Endothelial cell of umbilical vein (primary cell): ENCODE data around the gene CCDC171. TPM values are rescaled to one million over a fixed set of nuclear protein-coding genes. Genes with fewer than 3 reads are reported as not detected.

ENCODE experiments used
- BruUV-seq: library from RNA; stranded (reverse); fragments of 400-500 nt; replicated peaks from 2 replicates; lab custom pipeline; 2021; lab: Mats Ljungman, UMichigan
- CTCF ChIA-PET: fragments of 300-600, 350-600 bp; sonication (Branson Sonifier 250); formaldehyde crosslinking; loops from one replicate; lab custom pipeline; 2021; ENCODE audit warnings: antibody characterized with exemption, inconsistent platforms; lab: Charles Lee
- POLR2A ChIA-PET: fragments of 300-600, 350-600 bp; sonication (Branson Sonifier 250); formaldehyde crosslinking; loops from one replicate; lab custom pipeline; 2021; ENCODE audit warnings: antibody characterized with exemption, inconsistent platforms; lab: Charles Lee
- DNase-seq: peaks from one replicate; pipeline ENCODE4 v3.0.0-alpha.2; 2011; ENCODE audit warnings: low read depth, low spot score
- FAIRE-seq: peaks from 2 replicates; lab custom pipeline; 2011; peaks lifted over from hg19 to GRCh38; lab: Jason Lieb, UNC
- H2AFZ ChIP-seq: 2 replicates; pipeline ENCODE4 v1.6.0; 2012; ENCODE audit warnings: low read depth, low read length, control low read depth, inconsistent platforms
- H3K27ac ChIP-seq: 2 replicates; pipeline ENCODE4 v1.5.1; 2011; ENCODE audit warnings: low read depth, mild to moderate bottlenecking, control low read depth, low read length, moderate library complexity; ENCODE audit not compliant: insufficient read depth
- H3K27me3 ChIP-seq, 2 experiments: 2 replicates each; pipeline versions ENCODE4 v1.6.0 to v1.6.1; 2011; ENCODE audit warnings: low read length in 2 of 2, mixed read lengths in 1 of 2; ENCODE audit not compliant: control insufficient read depth in 2 of 2, insufficient read depth in 2 of 2
- H3K36me3 ChIP-seq, 2 experiments: 2 replicates in 1 of 2; 3 replicates in 1 of 2; pipeline ENCODE4 v1.5.1; 2011; ENCODE audit warnings: low read length in 2 of 2, mild to moderate bottlenecking in 1 of 2, moderate library complexity in 1 of 2; ENCODE audit not compliant: control insufficient read depth in 2 of 2, insufficient read depth in 2 of 2; ENCODE audit errors: extremely low read depth in 1 of 2
- H3K4me1 ChIP-seq: 3 replicates; pipeline ENCODE4 v1.5.1; 2011; ENCODE audit warnings: mild to moderate bottlenecking, low read length; ENCODE audit not compliant: control insufficient read depth, insufficient read depth; ENCODE audit errors: extremely low read depth
- H3K4me2 ChIP-seq: 2 replicates; pipeline ENCODE4 v1.6.1; 2011; ENCODE audit warnings: low read length, control low read depth, mixed read lengths; ENCODE audit not compliant: insufficient read depth
- H3K4me3 ChIP-seq, 3 experiments: fragments of 200-600 bp in 1 of 3; sonication (generic), shearing (Covaris generic) in 1 of 3; replicated peaks in 1 of 3; 2 replicates each; pipeline ENCODE4 v1.5.1; 2011 to 2016; ENCODE audit warnings: control low read depth in 3 of 3, low read length in 3 of 3, mild to moderate bottlenecking in 2 of 3, inconsistent platforms in 1 of 3, low read depth in 1 of 3, moderate library complexity in 1 of 3; ENCODE audit not compliant: insufficient read depth in 1 of 3
- H3K79me2 ChIP-seq: 2 replicates; pipeline ENCODE4 v1.6.0; 2012; ENCODE audit warnings: low read length, inconsistent platforms; ENCODE audit not compliant: control insufficient read depth, insufficient read depth
- H3K9ac ChIP-seq: replicated peaks from 2 replicates; pipeline ENCODE3; 2011; ENCODE audit warnings: low read length, control low read depth; ENCODE audit not compliant: insufficient read depth; ENCODE audit errors: extremely low read depth
- H3K9me1 ChIP-seq: replicated peaks from 3 replicates; pipeline ENCODE4 v1.6.0; 2011; ENCODE audit warnings: mild to moderate bottlenecking, low read length; ENCODE audit not compliant: control insufficient read depth, insufficient read depth; ENCODE audit errors: extremely low read depth
- H3K9me3 ChIP-seq: replicated peaks from 2 replicates; pipeline ENCODE4 v1.5.1; 2012; ENCODE audit warnings: low read length, inconsistent platforms; ENCODE audit not compliant: control insufficient read depth, insufficient read depth
- H4K20me1 ChIP-seq: replicated peaks from 2 replicates; pipeline ENCODE3; 2011; ENCODE audit warnings: mild to moderate bottlenecking, low read length; ENCODE audit not compliant: control insufficient read depth, insufficient read depth; ENCODE audit errors: extremely low read depth
- CTCF ChIP-seq, 2 donors: IDR thresholded peaks; 1 replicate in 1 of 2; 2 replicates in 1 of 2; pipeline ENCODE4 v1.5.1; 2011; ENCODE audit warnings: low read length in 2 of 2, mild to moderate bottlenecking in 2 of 2, moderate library complexity in 2 of 2, control low read depth in 1 of 2, inconsistent platforms in 1 of 2, low read depth in 1 of 2; ENCODE audit not compliant: insufficient read depth in 1 of 2; ENCODE audit errors: extremely low read depth in 1 of 2
- EZH2 ChIP-seq: IDR thresholded peaks from 2 replicates; pipeline ENCODE4 v1.6.1; 2012; ENCODE audit warnings: borderline replicate concordance, low read depth, mild to moderate bottlenecking, moderate library complexity, low read length, inconsistent platforms; ENCODE audit not compliant: severe bottlenecking
- FOS ChIP-seq: IDR thresholded peaks from 2 replicates; pipeline ENCODE4 v1.6.1; 2011; ENCODE audit warnings: mild to moderate bottlenecking, low read length, moderate library complexity, borderline replicate concordance; ENCODE audit not compliant: insufficient read depth
- GATA2 ChIP-seq: IDR thresholded peaks from 2 replicates; pipeline ENCODE4 v1.7.0; 2011; ENCODE audit warnings: low read depth, mild to moderate bottlenecking, moderate library complexity, mixed read lengths, low read length; ENCODE audit not compliant: insufficient read length, insufficient read depth
- JUN ChIP-seq: IDR thresholded peaks from 2 replicates; pipeline ENCODE4 v1.6.1; 2011; ENCODE audit warnings: borderline replicate concordance, low read depth; ENCODE audit not compliant: insufficient read length, insufficient read depth
- MAX ChIP-seq: IDR thresholded peaks from 2 replicates; pipeline ENCODE4 v1.6.1; 2011; ENCODE audit not compliant: insufficient read depth, insufficient read length
- MYC ChIP-seq: IDR thresholded peaks from one replicate; pipeline ENCODE4 v1.6.1; 2011; ENCODE audit warnings: mild to moderate bottlenecking, low read depth, low read length
- POLR2A ChIP-seq: IDR thresholded peaks from 2 replicates; pipeline ENCODE4 v1.6.1; 2012; ENCODE audit warnings: low read depth, mild to moderate bottlenecking, control low read depth, low read length
- POLR2AphosphoS5 ChIP-seq: IDR thresholded peaks from 2 replicates; pipeline ENCODE4 v1.6.1; 2012; ENCODE audit warnings: low read depth, mild to moderate bottlenecking, control low read depth, low read length, moderate library complexity; ENCODE audit not compliant: insufficient read depth
- dilution Hi-C: fragments of 300-500 bp; cut with MboI; formaldehyde crosslinking; loops from one replicate; pipeline ENCODE4 v1.15.0; 2019; ENCODE audit warnings: low sequenced_read_pairs; ENCODE audit not compliant: extremely low pct_ligation_motif_present
- intact Hi-C: fragments of 100-400 bp; cut with micrococcal nuclease; formaldehyde crosslinking; loops from one replicate; pipeline ENCODE4 v1.10.0; 2022
- polyA plus RNA-seq, 4 experiments: library from polyadenylated mRNA; depleted of rRNA in 3 of 4; stranded (reverse) in 3 of 4; unstranded in 1 of 4; fragments of >200 nt; gene quantifications; 2 replicates each; pipeline versions ENCODE4 v1.2.1 to v1.2.3, GENCODE V29; 2011 to 2012; ENCODE audit warnings: missing spikeins in 1 of 4
- total RNA-seq: library from RNA; stranded (reverse); gene quantifications from 2 replicates; pipeline ENCODE4 v1.2.3, GENCODE V29; 2021

Gene CCDC171
- total and polyA plus RNA-seq, 2 donors (not counting 3 experiments of a cell fraction or from before 2014, with no cell fraction given) = 0.58 to 1.4 TPM

GRCh38 chr9:15927161-15927560, 374.3 kb downstream of the CCDC171 start:
- dilution Hi-C loops (no loop called here), intact Hi-C loops (no loop called here)
- TF ChIP-seq POLR2AphosphoS5 (no peak), GATA2 (no peak), MYC (no peak), CTCF (IDR thresholded peaks at IDR 0.05; ENCODE audit: extremely low read depth in 1 of 2, insufficient read depth in 1 of 2, low read depth in 1 of 2, low read length in 2 of 2) (no peak), POLR2A (no peak), FOS (no peak), JUN (no peak), EZH2 (no peak), MAX (no peak)
- ChIA-PET POLR2A (no interaction called here), CTCF (no interaction called here)
- Histone ChIP-seq H3K27me3 (no peaks in the 10 kb centered on the region), H3K79me2 (no peaks in the 10 kb centered on the region), H2AFZ (no peak overlapping the region), H3K4me3 (no peak overlapping the region), H3K9me3 (no peaks in the 10 kb centered on the region), H3K4me1 (no peaks in the 10 kb centered on the region), H3K9me1 (no peaks in the 10 kb centered on the region), H3K4me2 (no peak overlapping the region), H4K20me1 (no peaks in the 10 kb centered on the region), H3K36me3 (no peaks in the 10 kb centered on the region), H3K9ac (no peak overlapping the region), H3K27ac (no peak overlapping the region)
- no TSS peak for BruUV-seq
- no peak for FAIRE-seq
- no peak for DNase-seq
